ENCODE measurements around the gene CHD9.

The CHD9 gene

GRCh38 chr16:53080345-53081031 lies 25.7 kb downstream of the CHD9 start:
- Histone ChIP-seq H4K91ac (ENCODE audit: low read depth, low read length, poor library complexity) (no peak overlapping the region), H3K9me3 (replicated peaks in 1 of 2; ENCODE audit: control insufficient read depth in 2 of 2, insufficient read depth in 1 of 2, low read depth in 1 of 2, low read length in 2 of 2) (peaks cover 0 to 5% of the 10 kb centered on the region in 2 donors), H4K8ac (ENCODE audit: low read depth, low read length) (no peak overlapping the region), H3K9ac (ENCODE audit: low read depth, low read length, poor library complexity) (no peak overlapping the region), H2AFZ (ENCODE audit: low read length) (peak overlapping the region; percentile 18), H2AK5ac (ENCODE audit: low read depth, low read length) (no peak overlapping the region), H2BK12ac (ENCODE audit: low read length) (no peak overlapping the region), H2BK15ac (ENCODE audit: low read length) (no peak overlapping the region), H2BK120ac (ENCODE audit: low read depth, low read length) (no peak overlapping the region), H3K4me1 (ENCODE audit: control insufficient read depth in 2 of 2, insufficient read depth in 1 of 2, low read depth in 1 of 2, low read length in 2 of 2) (peaks cover 9 to 23% of the 10 kb centered on the region in 2 donors), H3K4me2 (ENCODE audit: insufficient read depth, low read length, poor library complexity, severe bottlenecking) (no peak overlapping the region), H3K14ac (ENCODE audit: low read length) (no peak overlapping the region), H3K27me3 (ENCODE audit: control insufficient read depth in 3 of 3, insufficient read depth in 3 of 3, low read depth in 1 of 3, low read length in 3 of 3) (no peaks in the 10 kb centered on the region), H3K36me3 (replicated peaks in 1 of 2; ENCODE audit: control insufficient read depth in 2 of 2, insufficient read depth in 2 of 2, low read length in 2 of 2) (peaks cover 0 to 4% of the 10 kb centered on the region in 2 donors), H2BK5ac (ENCODE audit: low read length) (no peak overlapping the region), H3K27ac (replicated peaks; ENCODE audit: low read length) (no peak overlapping the region), H3K23ac (ENCODE audit: low read depth, low read length, poor library complexity) (no peak overlapping the region), H3K79me1 (ENCODE audit: low read depth, low read length) (no peaks in the 10 kb centered on the region), H3K4me3 (ENCODE audit: low read length in 2 of 2) (no peak overlapping the region), H3K18ac (ENCODE audit: low read length) (no peak overlapping the region), H3K4ac (ENCODE audit: low read length) (no peak overlapping the region)
- no CpG with 5 or more reads among the region's 8 CpGs for WGBS, 2 donors (ENCODE audit: extremely low coverage in 2 of 2, insufficient read length in 2 of 2, insufficient replicate concordance in 1 of 2)
- DNase-seq (ENCODE audit: low spot score): no peak

GRCh38 chr16:53081032-53081424 lies 26.2 kb downstream of the CHD9 start:
- DNase-seq (ENCODE audit: low spot score): no peak
- H2AK5ac ChIP-seq (ENCODE audit: low read depth, low read length): no peak overlapping the region
- no peak overlapping the region for H3K9ac ChIP-seq (ENCODE audit: low read depth, low read length, poor library complexity)
- no peaks in the 10 kb centered on the region for H3K79me1 ChIP-seq (ENCODE audit: low read depth, low read length)
- H3K14ac ChIP-seq (ENCODE audit: low read length): no peak overlapping the region
- peak overlapping the region; percentile 18 for H2AFZ ChIP-seq (ENCODE audit: low read length)
- H2BK5ac ChIP-seq (ENCODE audit: low read length): no peak overlapping the region
- no peak overlapping the region for H3K23ac ChIP-seq (ENCODE audit: low read depth, low read length, poor library complexity)
- H3K27me3 ChIP-seq (ENCODE audit: control insufficient read depth in 3 of 3, insufficient read depth in 3 of 3, low read depth in 1 of 3, low read length in 3 of 3): no peaks in the 10 kb centered on the region
- no peak overlapping the region for H3K4me2 ChIP-seq (ENCODE audit: insufficient read depth, low read length, poor library complexity, severe bottlenecking)
- H2BK12ac ChIP-seq (ENCODE audit: low read length): no peak overlapping the region
- no peaks in the 10 kb centered on the region for H3K36me3 ChIP-seq (replicated peaks in 1 of 2; ENCODE audit: control insufficient read depth in 2 of 2, insufficient read depth in 2 of 2, low read length in 2 of 2)
- H3K27ac ChIP-seq (replicated peaks; ENCODE audit: low read length): no peak overlapping the region
- no peak overlapping the region for H3K4me3 ChIP-seq (ENCODE audit: low read length in 2 of 2)
- H4K8ac ChIP-seq (ENCODE audit: low read depth, low read length): no peak overlapping the region
- no peaks in the 10 kb centered on the region for H3K9me3 ChIP-seq (replicated peaks in 1 of 2; ENCODE audit: control insufficient read depth in 2 of 2, insufficient read depth in 1 of 2, low read depth in 1 of 2, low read length in 2 of 2)
- H2BK120ac ChIP-seq (ENCODE audit: low read depth, low read length): no peak overlapping the region
- H2BK15ac ChIP-seq (ENCODE audit: low read length): no peak overlapping the region
- H3K4ac ChIP-seq (ENCODE audit: low read length): no peak overlapping the region
- peaks cover 9 to 29% of the 10 kb centered on the region in 2 donors for H3K4me1 ChIP-seq (ENCODE audit: control insufficient read depth in 2 of 2, insufficient read depth in 1 of 2, low read depth in 1 of 2, low read length in 2 of 2)
- no peak overlapping the region for H3K18ac ChIP-seq (ENCODE audit: low read length)
- H4K91ac ChIP-seq (ENCODE audit: low read depth, low read length, poor library complexity): no peak overlapping the region

GRCh38 chr16:53081686-53082407 lies 27.1 kb downstream of the CHD9 start:
- no peak overlapping the region for H3K23ac ChIP-seq (ENCODE audit: low read depth, low read length, poor library complexity)
- H3K27me3 ChIP-seq (ENCODE audit: control insufficient read depth in 3 of 3, insufficient read depth in 3 of 3, low read depth in 1 of 3, low read length in 3 of 3): no peaks in the 10 kb centered on the region
- no peak overlapping the region for H3K14ac ChIP-seq (ENCODE audit: low read length)
- peaks cover 9 to 29% of the 10 kb centered on the region in 2 donors for H3K4me1 ChIP-seq (ENCODE audit: control insufficient read depth in 2 of 2, insufficient read depth in 1 of 2, low read depth in 1 of 2, low read length in 2 of 2)
- no peak overlapping the region for H3K18ac ChIP-seq (ENCODE audit: low read length)
- no peak overlapping the region for H3K9ac ChIP-seq (ENCODE audit: low read depth, low read length, poor library complexity)
- no peak overlapping the region for H2BK15ac ChIP-seq (ENCODE audit: low read length)
- no peak overlapping the region for H4K8ac ChIP-seq (ENCODE audit: low read depth, low read length)
- no peaks in the 10 kb centered on the region for H3K79me1 ChIP-seq (ENCODE audit: low read depth, low read length)
- no peak for DNase-seq (ENCODE audit: low spot score)
- H3K4ac ChIP-seq (ENCODE audit: low read length): no peak overlapping the region
- H2BK5ac ChIP-seq (ENCODE audit: low read length): no peak overlapping the region
- H2AK5ac ChIP-seq (ENCODE audit: low read depth, low read length): no peak overlapping the region
- no CpG with 5 or more reads among the region's 3 CpGs for WGBS, 2 donors (ENCODE audit: extremely low coverage in 2 of 2, insufficient read length in 2 of 2, insufficient replicate concordance in 1 of 2)
- no peak overlapping the region for H4K91ac ChIP-seq (ENCODE audit: low read depth, low read length, poor library complexity)
- no peak overlapping the region for H3K27ac ChIP-seq (replicated peaks; ENCODE audit: low read length)
- no peak overlapping the region for H2AFZ ChIP-seq (ENCODE audit: low read length)
- H3K9me3 ChIP-seq (replicated peaks in 1 of 2; ENCODE audit: control insufficient read depth in 2 of 2, insufficient read depth in 1 of 2, low read depth in 1 of 2, low read length in 2 of 2): no peaks in the 10 kb centered on the region
- H3K4me2 ChIP-seq (ENCODE audit: insufficient read depth, low read length, poor library complexity, severe bottlenecking): no peak overlapping the region
- H3K4me3 ChIP-seq (ENCODE audit: low read length in 2 of 2): no peak overlapping the region
- no peaks in the 10 kb centered on the region for H3K36me3 ChIP-seq (replicated peaks in 1 of 2; ENCODE audit: control insufficient read depth in 2 of 2, insufficient read depth in 2 of 2, low read length in 2 of 2)
- H2BK120ac ChIP-seq (ENCODE audit: low read depth, low read length): no peak overlapping the region
- H2BK12ac ChIP-seq (ENCODE audit: low read length): no peak overlapping the region

GRCh38 chr16:53082509-53082908 lies 27.7 kb downstream of the CHD9 start:
- Histone ChIP-seq H3K9ac (ENCODE audit: low read depth, low read length, poor library complexity) (no peak overlapping the region), H2BK120ac (ENCODE audit: low read depth, low read length) (no peak overlapping the region), H4K91ac (ENCODE audit: low read depth, low read length, poor library complexity) (no peak overlapping the region), H2BK5ac (ENCODE audit: low read length) (no peak overlapping the region), H3K23ac (ENCODE audit: low read depth, low read length, poor library complexity) (no peak overlapping the region), H3K4ac (ENCODE audit: low read length) (no peak overlapping the region), H4K8ac (ENCODE audit: low read depth, low read length) (no peak overlapping the region), H3K27me3 (ENCODE audit: control insufficient read depth in 3 of 3, insufficient read depth in 3 of 3, low read depth in 1 of 3, low read length in 3 of 3) (no peaks in the 10 kb centered on the region), H3K27ac (replicated peaks; ENCODE audit: low read length) (no peak overlapping the region), H3K36me3 (replicated peaks in 1 of 2; ENCODE audit: control insufficient read depth in 2 of 2, insufficient read depth in 2 of 2, low read length in 2 of 2) (no peaks in the 10 kb centered on the region), H2BK15ac (ENCODE audit: low read length) (no peak overlapping the region), H2BK12ac (ENCODE audit: low read length) (no peak overlapping the region), H2AFZ (ENCODE audit: low read length) (no peak overlapping the region), H3K4me1 (ENCODE audit: control insufficient read depth in 2 of 2, insufficient read depth in 1 of 2, low read depth in 1 of 2, low read length in 2 of 2) (peaks cover 9 to 29% of the 10 kb centered on the region in 2 donors), H3K18ac (ENCODE audit: low read length) (no peak overlapping the region), H2AK5ac (ENCODE audit: low read depth, low read length) (no peak overlapping the region), H3K4me2 (ENCODE audit: insufficient read depth, low read length, poor library complexity, severe bottlenecking) (no peak overlapping the region), H3K9me3 (replicated peaks in 1 of 2; ENCODE audit: control insufficient read depth in 2 of 2, insufficient read depth in 1 of 2, low read depth in 1 of 2, low read length in 2 of 2) (no peaks in the 10 kb centered on the region), H3K79me1 (ENCODE audit: low read depth, low read length) (no peaks in the 10 kb centered on the region), H3K14ac (ENCODE audit: low read length) (no peak overlapping the region), H3K4me3 (ENCODE audit: low read length in 2 of 2) (no peak overlapping the region)
- WGBS, 2 donors (ENCODE audit: extremely low coverage in 2 of 2, insufficient read length in 2 of 2, insufficient replicate concordance in 1 of 2): no CpG with 5 or more reads among the region's 4 CpGs
- DNase-seq (ENCODE audit: low spot score): no peak

Measured in neuronal stem cell (in vitro differentiated cells).